Common myeloid progenitor, CD34-positive (primary cell): ENCODE results near the gene BRD2.

Source experiments
- CTCF ChIA-PET: fragments of 350-600 bp; sonication (Branson Sonifier 250); formaldehyde crosslinking; loops from one replicate; lab custom pipeline; 2021; ENCODE audit warnings: antibody characterized with exemption; lab: Charles Lee
- POLR2A ChIA-PET: fragments of 350-600 bp; sonication (Branson Sonifier 250); formaldehyde crosslinking; loops from one replicate; lab custom pipeline; 2021; ENCODE audit warnings: antibody characterized with exemption; lab: Charles Lee
- DNase-seq, 3 donors: peaks; one replicate each; pipeline versions ENCODE4 v3.0.0 to v3.0.0-alpha.2; 2013
- H3K27ac ChIP-seq, 2 experiments: 1 replicate in 1 of 2; 2 replicates in 1 of 2; pipeline ENCODE4 v1.7.0; 2013; ENCODE audit warnings: inconsistent platforms in 2 of 2, low read length in 2 of 2, mild to moderate bottlenecking in 2 of 2, low read depth in 1 of 2, moderate library complexity in 1 of 2; ENCODE audit not compliant: severe bottlenecking in 2 of 2, insufficient read depth in 1 of 2, poor library complexity in 1 of 2
- H3K27me3 ChIP-seq, 5 experiments: replicated peaks in 2 of 5; 1 replicate in 3 of 5; 2 replicates in 2 of 5; pipeline versions ENCODE4 v1.6.1 to v1.7.0; 2013; ENCODE audit warnings: low read length in 4 of 5, mild to moderate bottlenecking in 2 of 5, moderate library complexity in 2 of 5, inconsistent platforms in 1 of 5; ENCODE audit not compliant: insufficient read depth in 5 of 5, control insufficient read depth in 4 of 5
- H3K36me3 ChIP-seq, 4 experiments: 1 replicate in 2 of 4; 2 replicates in 2 of 4; pipeline versions ENCODE4 v1.6.1 to v1.7.0; 2013; ENCODE audit warnings: low read length in 3 of 4, control low read depth in 1 of 4, mild to moderate bottlenecking in 1 of 4; ENCODE audit not compliant: control insufficient read depth in 4 of 4, insufficient read depth in 4 of 4
- H3K4me1 ChIP-seq, 4 experiments: 1 replicate in 3 of 4; 2 replicates in 1 of 4; pipeline versions ENCODE4 v1.6.1 to v1.7.1; 2013; ENCODE audit warnings: low read length in 3 of 4, mild to moderate bottlenecking in 3 of 4, control low read depth in 1 of 4, inconsistent platforms in 1 of 4, moderate library complexity in 1 of 4; ENCODE audit not compliant: control insufficient read depth in 4 of 4, insufficient read depth in 4 of 4; ENCODE audit errors: control extremely low read depth in 1 of 4
- H3K4me3 ChIP-seq, 7 experiments: 1 replicate in 4 of 7; 2 replicates in 3 of 7; pipeline versions ENCODE4 v1.5.1 to v1.7.0; 2013; ENCODE audit warnings: mild to moderate bottlenecking in 7 of 7, low read length in 6 of 7, moderate library complexity in 6 of 7, inconsistent platforms in 2 of 7, low read depth in 2 of 7, control low read depth in 1 of 7; ENCODE audit not compliant: insufficient read depth in 4 of 7, control insufficient read depth in 1 of 7; ENCODE audit errors: extremely low read depth in 1 of 7
- H3K9me3 ChIP-seq, 5 experiments: 1 replicate in 4 of 5; 2 replicates in 1 of 5; pipeline versions ENCODE4 v1.6.1 to v1.7.1; 2013; ENCODE audit warnings: low read length in 4 of 5, mild to moderate bottlenecking in 2 of 5, inconsistent platforms in 1 of 5, low read depth in 1 of 5, moderate library complexity in 1 of 5; ENCODE audit not compliant: control insufficient read depth in 4 of 5, insufficient read depth in 2 of 5; ENCODE audit errors: control extremely low read depth in 1 of 5
- WGBS: methylation state at CpG from one replicate; pipeline ENCODE4 v1.1.5; 2013; ENCODE audit not compliant: insufficient coverage; 5-methylcytosine and 5-hydroxymethylcytosine counted together

BRD2 gene

GRCh38 chr6:32975886-32976285, 7.5 kb downstream of the BRD2 start:
- peaks cover 11 to 37% (median 30%) of the 10 kb centered on the region in 4 experiments for H3K4me1 ChIP-seq
- no peak overlapping the region for H3K27ac ChIP-seq
- peaks cover 34 to 84% (median 70%) of the 10 kb centered on the region in 4 experiments for H3K36me3 ChIP-seq
- no peak for DNase-seq
- POLR2A ChIA-PET: no interaction called here
- no peaks in the 10 kb centered on the region for H3K27me3 ChIP-seq
- 80% methylated on average over 2 of the region's 2 CpGs for WGBS
- peak overlapping the region in 1 of 7 experiments; percentile 99 for H3K4me3 ChIP-seq
- H3K9me3 ChIP-seq: no peaks in the 10 kb centered on the region
- CTCF ChIA-PET: interaction anchor here (0.9 to 19.5 kb wide), 6 partner anchors 8 to 90 kb away, joined by 3 to 346 read pairs (median 5); partner anchors contain the start of gene HLA-DMA

GRCh38 chr6:32976334-32977069, 8.1 kb downstream of the BRD2 start:
- H3K9me3 ChIP-seq: no peaks in the 10 kb centered on the region
- ChIA-PET POLR2A (interaction anchor here (0.7 kb wide), 1 partner anchor 12 kb away, joined by 3 read pairs; no protein-coding TSS in a partner anchor), CTCF (interaction anchor here (0.9 to 19.5 kb wide), 9 partner anchors 8 to 91 kb away, joined by 3 to 346 read pairs (median 4); partner anchors contain the start of gene HLA-DMA)
- no peak overlapping the region for H3K4me3 ChIP-seq
- no peak overlapping the region for H3K27ac ChIP-seq
- no peak for DNase-seq
- peaks cover 11 to 31% (median 28%) of the 10 kb centered on the region in 4 experiments for H3K4me1 ChIP-seq
- 99% methylated on average over 6 of the region's 7 CpGs for WGBS
- H3K36me3 ChIP-seq: peaks cover 34 to 90% (median 73%) of the 10 kb centered on the region in 4 experiments
- H3K27me3 ChIP-seq: no peaks in the 10 kb centered on the region

- POLR2A ChIA-PET: interaction anchor here (0.7 kb wide), 1 partner anchor 11 kb away, joined by 3 read pairs; no protein-coding TSS in a partner anchor
- H3K9me3 ChIP-seq: no peaks in the 10 kb centered on the region
- 93% methylated on average over 6 of the region's 10 CpGs for WGBS
- CTCF ChIA-PET: interaction anchor here (0.7 to 19.5 kb wide), 6 partner anchors 15 to 92 kb away, joined by 3 to 346 read pairs (median 4); partner anchors contain the start of gene HLA-DMA
- no peak overlapping the region for H3K27ac ChIP-seq
- H3K4me3 ChIP-seq: no peak overlapping the region
- peaks cover 11 to 31% (median 26%) of the 10 kb centered on the region in 4 experiments for H3K4me1 ChIP-seq
- H3K27me3 ChIP-seq: no peaks in the 10 kb centered on the region
- peaks cover 37 to 98% (median 74%) of the 10 kb centered on the region in 4 experiments for H3K36me3 ChIP-seq
- no peak for DNase-seq
Observed at GRCh38 chr6:32977272-32977952, 9.0 kb downstream of the BRD2 start.

- H3K27me3 ChIP-seq: no peaks in the 10 kb centered on the region
- 94% methylated on average over 5 of the region's 7 CpGs for WGBS
- peaks cover 11 to 31% (median 26%) of the 10 kb centered on the region in 4 experiments for H3K4me1 ChIP-seq
- no peaks in the 10 kb centered on the region for H3K9me3 ChIP-seq
- no peak overlapping the region for H3K27ac ChIP-seq
- POLR2A ChIA-PET: no interaction called here
- H3K36me3 ChIP-seq: peaks cover 38 to 95% (median 69%) of the 10 kb centered on the region in 4 experiments
- CTCF ChIA-PET: interaction anchor here (0.7 to 19.5 kb wide), 6 partner anchors 16 to 93 kb away, joined by 3 to 346 read pairs (median 4); partner anchors contain the start of gene HLA-DMA
- no peak overlapping the region for H3K4me3 ChIP-seq
- DNase-seq: no peak
Observed at GRCh38 chr6:32977953-32978324, 9.5 kb downstream of the BRD2 start.

GRCh38 chr6:32979720-32980487, 11.5 kb downstream of the BRD2 start:
- ChIA-PET POLR2A (interaction anchor here (1.0 to 2.9 kb wide), 3 partner anchors 8 to 269 kb away, joined by 3 to 26 read pairs (median 5); partner anchors contain the start of gene HLA-DMA), CTCF (interaction anchor here (1.1 to 19.5 kb wide), 10 partner anchors 9 to 142 kb away, joined by 3 to 346 read pairs (median 5); partner anchors contain the start of genes HLA-DMA and TAP2)
- Histone ChIP-seq H3K4me1 (peaks cover 4 to 23% (median 15%) of the 10 kb centered on the region in 4 experiments), H3K27me3 (no peaks in the 10 kb centered on the region), H3K4me3 (no peak overlapping the region), H3K9me3 (no peaks in the 10 kb centered on the region), H3K27ac (no peak overlapping the region), H3K36me3 (peaks cover 35 to 76% (median 60%) of the 10 kb centered on the region in 4 experiments)
- WGBS: 98% methylated on average over 10 of the region's 12 CpGs
- DNase-seq: no peak

- no peak for DNase-seq
- Histone ChIP-seq H3K27ac (no peak overlapping the region), H3K36me3 (peaks cover 35 to 69% (median 56%) of the 10 kb centered on the region in 4 experiments), H3K9me3 (no peaks in the 10 kb centered on the region), H3K4me3 (no peak overlapping the region), H3K4me1 (peaks cover 0 to 17% (median 11%) of the 10 kb centered on the region in 4 experiments), H3K27me3 (no peaks in the 10 kb centered on the region)
- 92% methylated on average over 10 of the region's 11 CpGs for WGBS
- POLR2A ChIA-PET: interaction anchor here (1.0 to 2.9 kb wide), 4 partner anchors 9 to 268 kb away, joined by 3 to 26 read pairs (median 4); partner anchors contain the start of gene HLA-DMA
- CTCF ChIA-PET: interaction anchor here (0.7 to 19.5 kb wide), 11 partner anchors 9 to 139 kb away, joined by 3 to 346 read pairs (median 5); partner anchors contain the start of gene HLA-DMA
Observed at GRCh38 chr6:32980488-32981038, 12.2 kb downstream of the BRD2 start.
